ENCODE measurements around the gene SELPLG.
A peak's percentile ranks its signal among the peaks of the same experiment; 100 is the strongest.
"Not testable (repeated sequence)": the region's sequence is repeated elsewhere in the genome, so short reads cannot be mapped to it uniquely, and the experiment has no call there.

SELPLG gene

GRCh38 chr12:108602976-108603704 is 30.6 kb downstream of the SELPLG start:
- no peak for DNase-seq

- DNase-seq = no peak
Measured at GRCh38 chr12:108602209-108602705, 31.4 kb downstream of the SELPLG start.

GRCh38 chr12:108600702-108601007 is 33.0 kb downstream of the SELPLG start:
- DNase-seq = no peak

GRCh38 chr12:108599948-108600701 is 33.6 kb downstream of the SELPLG start:
- DNase-seq = no peak

- DNase-seq = no peak
Measured at GRCh38 chr12:108599541-108599940, 34.2 kb downstream of the SELPLG start.

- DNase-seq = no peak
Measured at GRCh38 chr12:108598553-108599250, 35.0 kb downstream of the SELPLG start.

GRCh38 chr12:108597559-108598471 is 35.9 kb downstream of the SELPLG start, which contains the start of gene TMEM119:
Gene TMEM119, minus strand, starts transcription at chr12:108598084. Its CDS starts 5,701 bp downstream, at chr12:108592383.
- no peak for DNase-seq

- no peak for DNase-seq
Measured at GRCh38 chr12:108596854-108597558, 36.7 kb downstream of the SELPLG start.

- DNase-seq = no peak
Measured at GRCh38 chr12:108595711-108596647, 37.7 kb downstream of the SELPLG start.

GRCh38 chr12:108594960-108595710 is 38.6 kb downstream of the SELPLG start:
- no peak for DNase-seq

- no peak for DNase-seq
Measured at GRCh38 chr12:108594323-108594903, 39.3 kb downstream of the SELPLG start.

GRCh38 chr12:108592033-108592909 is 41.4 kb downstream of the SELPLG start:
- DNase-seq = no peak

GRCh38 chr12:108591267-108591980 is 42.3 kb downstream of the SELPLG start:
- no peak for DNase-seq

GRCh38 chr12:108590463-108590862 is 43.2 kb downstream of the SELPLG start:
- DNase-seq = not testable (repeated sequence)

GRCh38 chr12:108589840-108590229 is 43.9 kb downstream of the SELPLG start:
- DNase-seq = no peak

- DNase-seq = no peak
Measured at GRCh38 chr12:108589028-108589839, 44.5 kb downstream of the SELPLG start.

GRCh38 chr12:108587826-108588225 is 45.9 kb downstream of the SELPLG start:
- peak; percentile 58 for DNase-seq
